Activated naive CD4-positive, alpha-beta T cell treated with anti-CD3 and anti-CD28 coated beads, Interleukin-2, amount 50 U/mL, for 16 hours (primary cell): ENCODE results near the gene GRID2IP.

Experiments used
- DNase-seq: peaks from one replicate; pipeline ENCODE4 v3.0.0-alpha.2; 2020

The GRID2IP gene

DNA sequence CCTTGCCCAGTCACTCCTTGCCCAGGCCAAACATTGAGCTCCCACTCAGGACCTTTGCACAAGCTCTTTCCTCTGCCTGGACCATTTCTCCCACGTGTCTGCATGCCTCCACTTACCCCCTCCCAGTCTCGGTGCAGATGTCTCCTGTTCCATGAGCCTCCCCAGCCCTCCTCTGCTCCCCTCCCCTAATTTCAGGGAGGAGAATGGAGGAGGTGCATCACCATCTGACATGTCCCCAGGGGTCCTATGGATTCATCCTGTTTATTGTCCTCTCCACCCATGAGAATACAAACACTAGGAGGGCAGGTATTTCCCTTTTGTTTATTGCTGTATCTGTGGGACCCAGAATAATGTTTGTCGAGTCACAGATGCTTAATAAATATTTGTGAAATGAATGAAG lies 8.6 kb upstream of the GRID2IP start:
- no peak for DNase-seq

DNA sequence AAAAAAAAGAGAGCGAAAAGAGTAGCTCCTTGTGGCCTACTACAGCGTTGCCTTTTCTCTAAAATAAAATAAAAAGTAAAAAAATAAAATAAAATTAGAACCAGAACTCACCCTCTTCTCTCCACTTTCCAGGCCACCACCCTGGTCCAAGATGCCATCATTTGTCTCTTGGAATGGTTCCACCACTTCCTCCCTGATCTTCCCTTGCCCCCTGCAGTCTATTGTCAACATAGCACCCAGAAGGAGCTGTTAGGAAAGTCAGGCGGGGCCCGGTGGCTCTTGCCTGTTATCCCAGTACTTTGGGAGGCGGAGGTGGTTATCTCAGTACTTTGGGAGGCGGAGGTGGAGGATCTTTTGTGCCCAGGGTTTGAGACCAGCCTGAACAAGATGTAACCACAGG lies 7.6 kb upstream of the GRID2IP start:
- DNase-seq, result no peak

DNA sequence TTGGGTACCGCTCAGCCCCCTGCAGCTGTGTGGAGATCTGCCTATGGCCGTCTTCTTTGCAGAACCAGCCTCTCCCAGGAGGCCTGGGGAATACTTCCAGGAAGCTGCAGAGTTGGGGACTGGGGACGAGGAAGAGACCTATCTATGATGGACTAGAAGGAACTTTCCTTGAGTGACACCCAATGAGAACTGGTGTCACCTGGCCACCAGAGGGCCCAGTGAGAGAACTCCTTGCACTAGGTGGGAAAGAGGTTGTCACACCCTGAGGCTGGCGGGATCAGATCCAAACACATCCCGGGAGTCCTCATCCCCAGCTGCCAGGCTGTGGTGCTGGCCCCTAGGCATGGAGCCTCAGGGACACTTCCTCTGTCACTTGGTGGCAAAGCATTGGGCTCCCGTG lies 4.9 kb upstream of the GRID2IP start:
- DNase-seq, result no peak

DNA sequence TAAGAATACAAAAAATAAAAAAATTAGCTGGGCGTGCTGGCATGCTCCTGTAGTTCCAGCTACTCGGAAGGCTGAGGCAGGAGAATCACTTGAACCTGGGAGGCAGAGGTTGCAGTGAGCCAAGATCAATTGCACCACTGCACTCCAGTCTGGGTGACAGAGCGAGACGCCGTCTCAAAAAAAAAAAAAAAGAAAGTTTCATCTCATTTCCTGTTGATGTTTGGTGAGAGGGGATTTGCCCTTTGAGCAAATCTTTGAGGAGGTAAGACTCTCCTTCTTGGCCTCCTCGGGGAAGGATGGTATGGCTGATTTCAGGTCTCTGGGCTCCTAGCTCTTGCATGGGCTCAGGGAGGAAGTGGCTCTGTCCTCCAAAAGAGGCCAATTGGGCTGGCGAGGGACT lies 3.6 kb upstream of the GRID2IP start:
- DNase-seq, result no peak

DNA sequence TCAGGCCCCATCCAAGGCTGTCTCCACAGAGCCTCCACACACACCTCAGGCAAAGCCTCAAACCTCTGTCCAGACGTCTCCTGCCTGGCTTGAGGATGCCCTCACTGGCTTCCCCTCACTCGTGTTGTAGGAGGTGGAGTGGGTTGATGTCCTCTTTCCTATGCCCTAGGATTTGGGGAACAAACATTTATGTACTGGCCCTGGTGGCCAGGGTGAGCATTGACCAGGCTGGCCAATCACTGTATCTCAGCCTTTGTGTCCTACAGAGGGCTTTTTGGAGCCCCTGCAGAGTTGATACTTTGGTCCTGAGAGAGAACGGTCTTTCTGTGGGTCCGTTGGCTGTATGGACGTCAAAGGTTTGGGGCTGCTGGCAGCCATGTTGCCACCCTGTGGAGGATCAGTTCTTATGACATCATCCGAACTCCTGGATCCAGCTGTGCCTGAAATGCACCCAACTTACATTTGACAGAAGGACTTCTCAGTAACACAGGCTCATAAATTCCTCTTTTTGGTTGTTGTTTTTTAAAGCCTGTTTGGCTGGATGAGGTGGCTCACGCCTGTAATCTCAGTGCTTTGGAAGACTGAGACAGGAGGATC lies 2.3 kb upstream of the GRID2IP start:
- DNase-seq, result no peak

DNA sequence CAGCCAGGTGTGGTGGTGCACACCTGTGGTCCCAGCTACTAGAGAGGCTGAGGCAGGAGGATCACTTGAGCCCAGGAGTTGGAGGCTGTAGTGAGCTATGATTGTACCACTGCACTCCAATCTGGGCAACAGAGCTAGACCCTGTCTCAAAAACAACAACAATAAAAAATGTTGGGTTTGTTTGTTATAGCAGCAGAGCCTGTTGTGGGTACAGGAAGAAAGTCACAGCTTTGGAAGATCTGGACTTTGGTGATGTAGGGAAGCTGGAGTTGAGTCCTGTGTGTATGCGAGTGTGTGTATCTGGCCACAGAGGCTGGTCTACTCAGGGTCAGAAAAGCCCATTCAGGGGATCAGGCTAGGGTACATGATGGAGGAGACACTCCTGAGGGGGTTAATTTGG lies 3.9 kb downstream of the GRID2IP start:
- no peak for DNase-seq

DNA sequence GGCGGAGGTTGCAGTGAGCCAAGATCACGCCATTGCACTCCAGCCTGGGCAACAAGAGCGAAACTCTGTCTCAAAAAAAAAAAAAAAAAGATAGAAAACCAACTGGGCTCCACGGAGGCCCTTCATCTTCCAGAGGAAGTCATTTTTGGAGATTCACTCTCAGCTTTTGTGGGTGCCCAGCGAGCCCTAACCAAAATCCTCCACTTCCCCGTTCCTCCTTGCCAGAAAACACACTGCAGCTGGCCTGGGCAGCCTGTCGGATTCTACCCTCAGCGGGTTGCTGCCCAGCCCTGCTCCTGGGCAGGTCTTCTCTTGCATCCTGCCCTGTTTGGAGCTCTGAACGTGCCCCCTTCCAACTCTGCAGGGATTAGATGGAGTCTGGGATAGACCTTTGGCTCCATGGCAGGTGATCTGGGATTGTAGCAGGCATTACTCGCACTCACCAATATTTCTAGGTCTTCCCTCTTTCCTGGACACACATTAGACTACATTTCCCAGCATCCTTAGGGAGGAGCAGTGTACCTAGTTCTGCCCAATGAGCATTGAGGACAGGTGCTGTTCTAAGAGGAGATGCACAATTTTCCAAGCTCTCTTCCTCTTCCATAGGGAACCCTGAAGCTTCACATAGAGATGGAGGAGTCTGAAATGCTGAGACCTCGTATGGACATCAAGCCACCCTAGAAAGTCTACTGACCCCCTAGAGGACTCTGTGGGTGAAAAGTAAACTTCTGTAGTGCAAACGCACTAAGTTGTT lies 4.6 kb downstream of the GRID2IP start:
- DNase-seq, result no peak

DNA sequence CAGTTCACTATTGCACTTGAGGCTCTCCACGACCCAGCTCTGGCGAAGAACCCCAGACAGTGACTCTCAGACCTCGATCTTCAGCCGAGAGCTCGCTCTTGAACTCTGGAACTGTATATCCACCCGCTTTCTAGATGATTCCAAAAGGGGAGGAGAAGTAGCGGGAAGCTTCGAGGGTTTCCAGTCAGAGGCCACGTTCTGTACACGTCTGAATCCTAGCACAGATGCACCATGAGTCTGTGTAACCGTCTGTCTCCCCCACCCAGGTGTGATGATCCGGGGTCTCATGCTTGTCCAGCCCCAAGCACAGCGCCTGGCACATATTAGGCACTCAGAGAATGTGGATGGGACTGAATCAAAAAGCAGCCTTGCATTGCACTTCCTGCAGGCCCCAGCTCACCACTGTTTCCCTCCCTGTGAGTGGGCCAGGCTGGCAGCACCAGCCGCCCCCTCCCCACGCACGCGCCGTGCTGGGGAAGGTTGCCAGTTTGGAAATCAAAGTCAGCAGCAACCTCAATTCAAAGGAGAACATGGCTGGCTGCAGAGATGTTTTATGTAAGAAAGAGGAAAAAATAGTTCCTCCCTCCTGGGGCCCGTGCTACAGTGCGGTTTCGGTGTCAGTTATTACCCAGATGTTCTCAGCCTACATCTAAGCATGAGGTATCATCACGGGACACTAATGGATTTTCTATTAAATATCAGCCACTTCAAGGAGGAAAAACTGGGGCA lies 5.7 kb downstream of the GRID2IP start:
- no peak for DNase-seq

DNA sequence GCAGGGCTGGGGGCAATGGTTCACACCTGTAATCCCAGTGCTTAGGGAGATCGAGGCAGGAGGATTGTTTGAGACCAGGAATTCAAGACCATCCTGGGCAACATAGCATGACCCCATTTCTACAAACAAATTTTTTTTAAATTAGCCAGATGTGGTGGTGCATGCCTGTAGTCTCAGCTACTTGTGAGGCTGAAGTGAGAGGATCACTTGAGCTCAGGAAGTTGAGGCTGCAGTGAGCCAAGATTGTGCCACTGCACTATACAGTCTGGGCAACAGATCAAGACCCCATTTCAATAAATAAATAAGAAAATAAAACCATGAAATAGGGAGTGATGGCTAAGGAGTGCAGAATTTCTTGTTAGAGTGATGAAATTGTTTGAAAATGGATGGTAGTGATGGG lies 8.9 kb downstream of the GRID2IP start:
- DNase-seq, result no peak

DNA sequence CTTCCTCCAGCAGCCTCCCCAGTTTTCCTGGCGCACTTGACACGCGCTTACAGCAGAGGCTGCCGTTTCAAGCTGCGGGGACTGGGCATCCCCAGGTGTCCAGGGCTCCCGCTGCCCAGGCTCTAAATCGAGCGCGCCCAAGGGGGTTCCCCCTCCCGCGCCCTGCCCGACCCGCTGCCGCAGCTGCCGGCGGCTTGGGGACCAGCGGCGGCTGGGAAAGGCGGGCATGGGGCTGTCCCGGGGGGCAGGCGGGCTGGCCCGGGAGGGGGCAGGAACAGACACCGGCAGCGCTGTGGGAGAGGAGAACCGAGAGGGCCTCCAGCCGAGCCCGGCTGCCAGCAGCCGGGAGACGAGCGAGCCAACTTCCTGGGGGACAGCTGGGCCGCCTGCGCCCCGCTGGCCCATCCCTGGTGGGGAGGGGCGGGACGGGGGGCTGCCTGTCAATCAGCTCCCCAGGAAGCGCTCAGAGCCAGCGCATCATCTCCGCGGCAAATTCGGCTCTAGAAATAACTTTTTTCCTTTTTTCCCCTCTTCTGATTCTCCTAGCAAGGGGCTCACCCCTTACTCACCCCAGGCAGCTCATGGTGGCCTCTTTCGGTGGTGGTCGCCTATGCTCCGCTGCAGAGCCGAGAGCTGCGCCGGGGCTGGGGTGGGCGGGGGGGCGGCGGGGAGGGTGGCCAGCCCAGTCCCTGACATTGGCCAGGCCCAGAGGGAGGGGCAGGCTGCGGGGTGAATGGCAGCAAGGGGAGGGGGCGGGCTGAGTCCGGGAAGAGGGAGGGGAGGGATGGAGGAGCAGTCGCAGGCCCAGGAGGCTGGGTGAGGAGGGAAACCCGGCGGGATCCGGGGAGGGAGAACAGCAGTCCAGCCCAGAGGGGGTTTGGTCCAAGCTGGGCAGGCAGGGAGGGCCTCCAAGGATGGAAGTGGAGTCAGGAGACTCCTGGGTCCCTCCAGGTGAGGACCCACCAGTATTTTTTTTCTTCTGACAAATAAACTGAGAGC lies 14.7 kb downstream of the GRID2IP start:
- no peak for DNase-seq

DNA sequence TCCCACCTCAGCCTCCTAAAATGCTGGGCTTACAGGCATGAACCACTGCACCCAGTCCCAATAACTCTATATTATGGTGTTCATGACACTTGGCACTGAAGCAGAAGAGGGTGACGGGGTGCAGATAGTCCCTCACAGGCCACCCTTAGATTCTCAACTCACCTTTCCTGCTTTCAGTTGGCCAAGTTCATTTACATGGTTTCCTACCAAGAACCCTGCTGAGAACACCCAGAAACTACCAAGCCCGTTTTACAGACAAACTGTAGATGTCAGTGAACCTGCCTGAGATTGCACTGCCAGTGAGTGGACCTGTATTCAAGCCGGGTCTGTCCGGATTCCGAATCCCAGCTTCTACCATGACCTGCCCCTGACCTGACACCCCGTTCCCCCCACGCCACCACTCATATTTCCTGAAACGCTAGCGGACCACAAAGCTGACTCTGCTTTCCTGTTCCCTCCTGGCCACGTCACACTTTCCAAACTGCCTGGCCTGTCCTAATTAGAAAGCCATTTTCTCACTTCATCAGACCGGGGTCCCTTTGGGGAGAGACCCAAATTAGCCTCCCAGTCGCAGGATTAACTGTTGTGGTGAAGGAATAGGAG lies 17.3 kb downstream of the GRID2IP start:
- DNase-seq, result no peak

DNA sequence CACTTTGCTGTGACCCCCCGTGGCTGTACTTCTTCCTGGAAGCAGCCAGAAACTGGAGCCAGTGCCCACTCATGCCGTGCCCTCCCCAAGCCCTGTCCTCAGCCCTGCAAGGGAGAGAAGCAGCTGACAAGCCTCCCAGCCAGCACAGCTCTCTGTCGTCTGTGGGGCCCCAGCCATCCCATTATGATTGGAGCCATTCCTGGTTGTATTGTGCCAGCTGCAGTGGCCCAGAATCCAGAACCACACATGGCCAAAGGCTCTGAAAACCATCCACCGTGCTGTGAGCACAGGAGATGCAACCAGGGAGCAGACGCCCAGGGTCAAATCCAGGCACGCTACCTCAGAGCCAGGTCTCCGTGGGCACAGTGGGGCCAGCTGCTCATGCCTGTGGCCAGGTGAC lies 18.7 kb downstream of the GRID2IP start:
- no peak for DNase-seq

DNA sequence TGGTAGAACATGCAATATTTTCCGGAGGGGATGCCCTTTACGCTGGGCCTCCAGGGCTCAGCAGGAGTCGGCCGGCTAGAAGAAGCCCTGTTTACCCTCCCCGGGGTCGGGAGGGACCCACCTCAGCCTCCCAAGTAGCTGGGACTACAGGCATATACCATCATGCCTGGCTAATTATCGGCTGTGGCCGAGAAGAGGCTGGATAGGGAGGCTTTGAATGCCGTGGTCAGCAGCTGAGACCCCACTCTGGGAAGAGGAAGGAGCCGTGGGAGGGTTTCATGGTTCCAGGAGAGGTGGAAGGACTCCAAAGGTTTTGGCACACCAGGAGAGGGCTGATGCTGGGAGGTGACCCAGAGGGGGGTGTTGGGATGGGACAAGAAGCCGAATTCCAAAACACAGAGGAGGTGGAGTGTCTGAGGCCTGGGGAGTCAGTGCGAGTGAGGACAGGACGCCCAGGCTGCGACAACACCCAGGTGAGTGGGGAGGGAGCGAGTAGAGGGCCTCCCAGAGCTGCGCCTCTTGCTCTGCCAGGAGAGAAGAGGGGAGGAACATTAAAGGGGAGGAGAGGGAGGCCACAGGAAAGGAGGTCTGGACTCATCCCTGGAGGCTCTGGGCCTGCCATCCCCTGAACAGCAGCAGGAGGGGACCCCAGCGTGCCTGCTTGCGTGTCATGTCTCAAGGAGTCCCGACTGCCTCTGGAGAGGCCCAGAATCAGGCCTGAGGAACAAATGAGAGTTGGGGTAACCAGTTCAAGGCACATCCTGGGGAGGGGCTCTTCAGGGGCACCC lies 19.6 kb downstream of the GRID2IP start:
- no peak for DNase-seq

DNA sequence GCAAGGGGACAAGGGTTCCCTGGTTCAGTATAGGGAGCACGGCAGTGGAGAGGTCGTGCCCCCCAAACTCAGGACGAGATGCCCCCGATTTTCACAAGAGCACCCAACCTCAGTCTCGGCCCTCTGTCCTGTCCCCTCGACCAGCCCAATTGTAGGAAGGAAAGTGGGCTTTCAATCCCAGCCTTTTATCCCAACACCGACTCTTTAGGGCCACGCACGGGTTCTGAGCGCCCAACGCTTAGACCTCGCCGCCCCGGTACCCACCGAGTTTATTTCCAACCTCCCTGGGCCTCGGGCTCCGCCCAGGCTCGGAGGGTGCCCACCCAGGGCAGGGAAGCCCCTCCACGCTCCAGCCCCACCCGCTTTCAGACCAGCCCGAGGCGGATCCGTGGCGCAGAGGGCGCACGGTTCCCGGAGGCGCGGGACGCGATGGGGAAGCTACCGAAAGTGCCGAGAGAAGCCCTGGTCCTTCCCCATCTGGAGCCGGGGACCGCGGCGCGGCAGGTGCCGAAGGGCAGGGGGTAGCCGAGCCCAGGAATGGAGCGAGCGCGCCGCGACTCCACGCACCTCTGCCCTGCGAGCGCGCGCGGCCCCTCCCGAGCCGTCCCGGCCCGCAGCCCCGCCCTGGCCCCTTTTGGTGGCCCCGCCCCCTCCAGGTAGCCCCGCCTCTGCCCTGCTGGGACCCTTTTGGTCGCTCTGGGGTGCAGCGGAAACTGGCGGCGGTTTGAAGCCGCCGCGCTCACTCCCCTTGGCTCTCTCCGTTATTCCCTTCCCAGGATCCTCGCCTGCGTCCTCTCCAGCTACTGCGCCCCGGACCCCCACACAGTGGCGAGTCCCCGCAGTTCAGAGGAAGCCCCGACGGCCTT lies 20.4 kb downstream of the GRID2IP start:
- peak; percentile 64 for DNase-seq

DNA sequence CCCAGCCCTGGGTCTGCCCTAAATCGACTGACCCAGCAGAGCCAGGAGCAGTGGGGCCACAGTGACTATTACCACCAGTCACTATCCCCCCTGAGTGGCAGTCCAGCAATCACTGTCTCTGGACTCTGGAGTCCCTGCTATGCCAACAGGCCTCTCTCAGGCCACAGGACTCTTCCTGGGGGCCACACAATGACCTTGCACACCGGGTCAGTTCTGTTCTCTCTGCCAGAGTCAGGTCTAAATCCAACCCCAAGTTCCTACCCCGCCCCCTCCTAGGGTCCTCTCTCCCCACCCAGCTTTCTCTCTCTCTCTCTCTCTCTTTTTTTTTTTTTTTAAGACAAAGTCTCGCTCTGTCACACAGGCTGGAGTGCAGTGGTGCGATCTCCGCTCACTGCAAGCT lies 21.6 kb downstream of the GRID2IP start:
- DNase-seq, result no peak

DNA sequence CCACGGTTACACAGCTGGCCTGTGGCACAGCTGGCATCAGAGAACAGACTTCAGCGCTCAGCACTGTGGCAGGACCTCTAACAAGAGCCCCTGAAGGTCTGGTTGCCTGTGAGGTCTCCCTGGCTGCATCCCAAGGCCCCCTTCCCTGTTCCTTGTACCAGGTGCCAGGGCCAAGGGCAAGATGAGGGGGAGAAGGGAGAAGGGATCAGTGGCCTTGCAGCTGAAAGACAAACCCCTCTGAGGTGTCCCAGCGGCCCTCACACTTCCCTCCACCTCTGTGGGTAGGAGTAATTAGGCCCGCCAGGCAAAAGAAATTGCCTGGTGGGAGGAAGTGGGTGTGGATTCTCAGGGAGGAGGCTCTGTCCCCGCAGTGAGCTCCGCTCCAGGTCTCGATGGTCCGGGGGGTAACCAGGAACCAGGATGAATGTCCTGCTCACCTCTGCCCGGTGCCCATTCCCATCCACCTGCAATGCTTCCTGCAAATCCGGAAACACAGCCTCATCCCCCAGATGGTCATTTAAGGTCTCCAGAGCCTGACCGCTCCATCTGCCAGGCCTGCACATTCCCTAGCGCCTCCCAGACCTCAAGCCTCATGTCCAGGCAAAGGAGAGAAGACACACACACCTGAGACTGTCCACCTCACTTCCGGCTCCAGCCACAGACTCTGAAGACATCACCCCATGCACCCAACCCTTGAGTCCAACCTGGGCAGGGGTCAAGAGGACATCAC lies 22.7 kb downstream of the GRID2IP start:
- no peak for DNase-seq

DNA sequence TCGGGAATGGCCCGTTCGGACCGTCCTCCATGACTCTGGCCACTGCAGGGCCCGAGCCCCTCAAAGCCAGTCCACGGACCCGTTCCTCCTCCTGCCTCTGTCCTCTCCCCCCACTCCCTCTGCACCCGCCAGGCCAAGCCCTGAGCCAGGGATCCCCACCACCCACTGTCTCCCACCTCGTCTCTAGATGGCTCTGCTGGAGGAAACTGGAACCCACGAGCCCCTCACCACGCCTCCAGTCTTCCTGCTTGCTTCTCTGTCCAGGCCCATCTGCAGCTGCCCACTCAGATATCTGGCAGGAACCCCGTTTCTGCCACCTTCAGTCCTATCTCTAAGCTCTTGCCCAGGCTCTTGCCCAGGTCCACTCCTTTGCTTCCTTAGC lies 24.3 kb downstream of the GRID2IP start:
- DNase-seq, result no peak

DNA sequence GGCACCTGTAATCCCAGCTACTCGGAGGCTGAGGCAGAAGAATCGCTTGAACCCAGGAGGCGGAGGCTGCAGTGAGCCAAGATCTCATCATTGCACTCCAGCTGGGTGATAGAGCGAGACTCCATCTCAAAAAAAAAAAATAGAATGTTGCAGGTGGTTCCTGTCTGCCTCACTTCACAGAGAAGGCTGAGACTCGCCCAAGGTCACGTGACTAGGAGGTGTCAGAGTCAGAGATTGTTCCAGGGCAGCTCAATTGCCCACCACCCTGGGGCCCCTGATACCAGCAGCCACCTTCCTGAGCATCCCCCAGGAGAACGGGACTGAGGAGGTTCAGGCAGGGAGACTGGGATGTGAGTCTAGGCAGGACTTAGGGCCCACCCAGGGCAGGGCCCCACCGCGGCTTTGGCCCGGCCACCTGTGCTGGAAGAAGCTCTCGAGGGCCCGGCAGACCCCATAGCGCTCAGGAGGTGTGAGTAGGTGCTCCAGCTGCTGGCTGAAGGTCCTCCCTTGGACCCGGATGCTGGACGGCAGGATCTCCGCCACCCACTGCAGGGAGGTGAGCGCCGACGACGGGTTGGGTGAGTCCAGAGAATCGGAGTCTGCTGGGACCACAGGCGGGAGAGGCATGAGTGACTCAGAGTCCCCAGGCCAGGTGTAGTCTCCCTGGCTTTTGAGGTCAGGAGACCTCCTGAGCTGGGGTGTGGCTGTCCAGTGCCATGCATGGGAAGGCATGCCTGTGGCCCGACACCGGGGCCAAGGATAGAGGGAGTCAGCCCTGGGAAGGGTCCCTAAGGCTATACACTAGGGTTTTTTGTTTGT lies 30.9 kb downstream of the GRID2IP start:
- no peak for DNase-seq

DNA sequence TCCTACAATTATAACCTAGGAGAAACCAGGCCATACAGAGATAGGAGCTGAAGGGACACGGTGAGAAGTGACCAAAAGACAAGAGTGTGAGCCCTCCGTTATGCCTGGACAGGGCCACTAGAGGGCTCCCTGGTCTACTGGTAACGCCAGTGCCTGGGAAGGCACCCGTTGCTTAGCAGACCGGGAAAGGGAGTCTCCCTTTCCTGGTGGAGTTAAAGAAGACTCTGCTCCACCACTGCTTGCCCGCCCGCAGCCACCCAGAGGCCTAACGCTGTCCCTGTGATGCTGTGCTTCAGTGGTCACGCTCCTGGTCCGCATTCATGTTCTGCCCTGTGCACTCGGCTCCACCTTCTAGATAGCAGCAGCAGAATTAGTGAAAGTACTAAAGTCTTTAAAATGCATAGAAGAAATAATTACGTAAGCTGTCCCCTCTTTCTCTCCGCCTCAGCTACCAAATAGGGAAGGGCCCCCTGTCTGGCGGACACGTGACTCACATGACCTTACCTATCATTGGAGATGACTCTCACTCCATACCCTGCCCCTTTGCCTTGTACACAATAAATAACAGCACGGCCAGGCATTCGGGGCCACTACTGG lies 34.8 kb downstream of the GRID2IP start:
- peak; percentile 66 for DNase-seq
